ENCODE results near the gene IRAK3. TPM values are rescaled to one million over a fixed set of nuclear protein-coding genes. Genes with fewer than 3 reads are reported as not detected.

IRAK3 gene
- total RNA-seq, 1 experiment from 2014 or later: not detected

GRCh38 chr12:66258011-66258410 lies 69.0 kb downstream of the IRAK3 start:
- no peak overlapping the region for H3K9ac ChIP-seq (ENCODE audit: low read length)
- H3K79me2 ChIP-seq (ENCODE audit: low read length): no peaks in the 10 kb centered on the region
- no peaks in the 10 kb centered on the region for H4K20me1 ChIP-seq (ENCODE audit: insufficient read depth, low read depth, low read length)
- H3K27me3 ChIP-seq (ENCODE audit: low read length): no peaks in the 10 kb centered on the region
- H3K9me2 ChIP-seq (replicated peaks; ENCODE audit: insufficient read depth, low read length): no peaks in the 10 kb centered on the region
- no peaks in the 10 kb centered on the region for H3K4me1 ChIP-seq (ENCODE audit: low read length)
- H3K27ac ChIP-seq (ENCODE audit: low read length): no peak overlapping the region
- H3K4me3 ChIP-seq (ENCODE audit: low read length): no peak overlapping the region
- no peak overlapping the region for H2AFZ ChIP-seq (ENCODE audit: low read length)
- no peaks in the 10 kb centered on the region for H3K36me3 ChIP-seq (ENCODE audit: insufficient read depth, low read length)
- no peaks in the 10 kb centered on the region for H3K9me3 ChIP-seq (ENCODE audit: low read length)
- no peak overlapping the region for H3K4me2 ChIP-seq (ENCODE audit: low read depth, low read length, poor library complexity, severe bottlenecking)
- DNase-seq: peak; percentile 23

- Histone ChIP-seq H3K4me3 (ENCODE audit: low read length) (no peak overlapping the region), H3K9me3 (ENCODE audit: low read length) (no peaks in the 10 kb centered on the region), H3K36me3 (ENCODE audit: insufficient read depth, low read length) (no peaks in the 10 kb centered on the region), H3K4me1 (ENCODE audit: low read length) (peaks cover 8% of the 10 kb centered on the region), H3K27me3 (ENCODE audit: low read length) (no peaks in the 10 kb centered on the region), H3K27ac (ENCODE audit: low read length) (no peak overlapping the region), H3K9ac (ENCODE audit: low read length) (no peak overlapping the region), H3K4me2 (ENCODE audit: low read depth, low read length, poor library complexity, severe bottlenecking) (no peak overlapping the region), H3K79me2 (ENCODE audit: low read length) (no peaks in the 10 kb centered on the region), H4K20me1 (ENCODE audit: insufficient read depth, low read depth, low read length) (no peaks in the 10 kb centered on the region), H3K9me2 (replicated peaks; ENCODE audit: insufficient read depth, low read length) (no peaks in the 10 kb centered on the region), H2AFZ (ENCODE audit: low read length) (no peak overlapping the region)
- DNase-seq: no peak
Observed at GRCh38 chr12:66262737-66263136, 73.7 kb downstream of the IRAK3 start.

DNA sequence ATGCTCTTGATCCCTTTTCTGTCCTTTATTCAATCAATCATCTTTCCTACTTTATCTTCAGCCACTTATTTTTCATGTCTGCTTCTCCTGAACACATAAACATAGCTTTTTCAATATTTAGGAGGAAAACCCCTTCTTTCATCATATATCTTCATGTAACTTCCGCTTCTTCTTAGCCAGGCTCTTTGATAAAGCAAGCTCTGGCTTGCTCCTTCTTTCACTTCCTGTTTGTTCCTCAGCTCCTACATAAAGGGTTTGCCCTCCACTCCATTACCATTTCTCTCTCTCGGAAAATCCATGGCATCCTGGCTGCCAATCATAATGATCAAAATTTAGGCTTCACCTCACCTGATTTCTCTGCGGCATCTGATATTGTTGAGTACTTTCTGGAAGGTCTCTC lies 79.5 kb downstream of the IRAK3 start:
- H3K9me2 ChIP-seq (replicated peaks; ENCODE audit: insufficient read depth, low read length): no peaks in the 10 kb centered on the region
- peak overlapping the region; percentile 7; the same call in 1 of the 2 replicates for H2AFZ ChIP-seq (ENCODE audit: low read length)
- no peaks in the 10 kb centered on the region for H3K27me3 ChIP-seq (ENCODE audit: low read length)
- no peak overlapping the region for H3K4me3 ChIP-seq (ENCODE audit: low read length)
- H3K27ac ChIP-seq (ENCODE audit: low read length): no peak overlapping the region
- H4K20me1 ChIP-seq (ENCODE audit: insufficient read depth, low read depth, low read length): no peaks in the 10 kb centered on the region
- H3K36me3 ChIP-seq (ENCODE audit: insufficient read depth, low read length): no peaks in the 10 kb centered on the region
- H3K4me1 ChIP-seq (ENCODE audit: low read length): peaks cover 17% of the 10 kb centered on the region
- peak; percentile 53 for DNase-seq
- H3K9ac ChIP-seq (ENCODE audit: low read length): no peak overlapping the region
- no peaks in the 10 kb centered on the region for H3K9me3 ChIP-seq (ENCODE audit: low read length)
- H3K79me2 ChIP-seq (ENCODE audit: low read length): no peaks in the 10 kb centered on the region
- H3K4me2 ChIP-seq (ENCODE audit: low read depth, low read length, poor library complexity, severe bottlenecking): no peak overlapping the region

- DNase-seq: no peak
- Histone ChIP-seq H3K9ac (ENCODE audit: low read length) (no peak overlapping the region), H3K9me2 (replicated peaks; ENCODE audit: insufficient read depth, low read length) (no peaks in the 10 kb centered on the region), H3K27me3 (ENCODE audit: low read length) (no peaks in the 10 kb centered on the region), H2AFZ (ENCODE audit: low read length) (0 out of 2 replicates have a peak overlapping the region, but pooled peaks have one; percentile 7), H3K79me2 (ENCODE audit: low read length) (no peaks in the 10 kb centered on the region), H3K4me1 (ENCODE audit: low read length) (peaks cover 17% of the 10 kb centered on the region), H3K4me3 (ENCODE audit: low read length) (no peak overlapping the region), H3K4me2 (ENCODE audit: low read depth, low read length, poor library complexity, severe bottlenecking) (no peak overlapping the region), H3K36me3 (ENCODE audit: insufficient read depth, low read length) (no peaks in the 10 kb centered on the region), H3K9me3 (ENCODE audit: low read length) (no peaks in the 10 kb centered on the region), H4K20me1 (ENCODE audit: insufficient read depth, low read depth, low read length) (no peaks in the 10 kb centered on the region), H3K27ac (ENCODE audit: low read length) (no peak overlapping the region)
Observed at GRCh38 chr12:66269142-66269541, 80.1 kb downstream of the IRAK3 start.

- no peaks in the 10 kb centered on the region for H4K20me1 ChIP-seq (ENCODE audit: insufficient read depth, low read depth, low read length)
- H3K27me3 ChIP-seq (ENCODE audit: low read length): no peaks in the 10 kb centered on the region
- H3K4me1 ChIP-seq (ENCODE audit: low read length): peaks cover 17% of the 10 kb centered on the region
- DNase-seq: peak; percentile 68
- H2AFZ ChIP-seq (ENCODE audit: low read length): no peak overlapping the region
- H3K4me3 ChIP-seq (ENCODE audit: low read length): no peak overlapping the region
- no peak overlapping the region for H3K4me2 ChIP-seq (ENCODE audit: low read depth, low read length, poor library complexity, severe bottlenecking)
- H3K9ac ChIP-seq (ENCODE audit: low read length): no peak overlapping the region
- no peaks in the 10 kb centered on the region for H3K36me3 ChIP-seq (ENCODE audit: insufficient read depth, low read length)
- no peaks in the 10 kb centered on the region for H3K9me2 ChIP-seq (replicated peaks; ENCODE audit: insufficient read depth, low read length)
- H3K9me3 ChIP-seq (ENCODE audit: low read length): no peaks in the 10 kb centered on the region
- no peaks in the 10 kb centered on the region for H3K79me2 ChIP-seq (ENCODE audit: low read length)
- H3K27ac ChIP-seq (ENCODE audit: low read length): no peak overlapping the region
Observed at GRCh38 chr12:66269757-66270383, 80.9 kb downstream of the IRAK3 start.

DNA sequence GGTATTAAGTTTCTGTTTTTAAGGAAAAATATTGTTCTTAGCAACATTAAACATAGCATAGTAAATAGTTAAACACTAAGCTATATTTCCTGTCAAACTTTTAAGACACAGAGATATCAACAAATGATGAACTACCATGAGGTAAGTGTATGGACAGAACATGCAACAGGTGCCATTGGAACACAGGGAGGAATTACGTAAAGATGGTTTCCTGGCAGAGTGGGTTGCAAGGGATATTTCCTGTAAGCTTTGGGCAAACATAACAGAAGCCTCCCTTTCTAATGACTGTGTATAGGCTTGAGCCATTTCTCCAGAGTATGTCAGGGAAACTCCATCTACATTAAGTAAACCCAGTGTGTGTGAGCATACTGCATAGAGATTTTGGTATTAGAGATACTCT lies 81.6 kb downstream of the IRAK3 start:
- no peaks in the 10 kb centered on the region for H4K20me1 ChIP-seq (ENCODE audit: insufficient read depth, low read depth, low read length)
- H3K4me1 ChIP-seq (ENCODE audit: low read length): peaks cover 17% of the 10 kb centered on the region
- H3K79me2 ChIP-seq (ENCODE audit: low read length): no peaks in the 10 kb centered on the region
- no peak for DNase-seq
- no peaks in the 10 kb centered on the region for H3K9me2 ChIP-seq (replicated peaks; ENCODE audit: insufficient read depth, low read length)
- no peaks in the 10 kb centered on the region for H3K36me3 ChIP-seq (ENCODE audit: insufficient read depth, low read length)
- H3K4me2 ChIP-seq (ENCODE audit: low read depth, low read length, poor library complexity, severe bottlenecking): no peak overlapping the region
- no peak overlapping the region for H2AFZ ChIP-seq (ENCODE audit: low read length)
- H3K27ac ChIP-seq (ENCODE audit: low read length): no peak overlapping the region
- H3K27me3 ChIP-seq (ENCODE audit: low read length): no peaks in the 10 kb centered on the region
- no peak overlapping the region for H3K9ac ChIP-seq (ENCODE audit: low read length)
- no peaks in the 10 kb centered on the region for H3K9me3 ChIP-seq (ENCODE audit: low read length)
- no peak overlapping the region for H3K4me3 ChIP-seq (ENCODE audit: low read length)

DNA sequence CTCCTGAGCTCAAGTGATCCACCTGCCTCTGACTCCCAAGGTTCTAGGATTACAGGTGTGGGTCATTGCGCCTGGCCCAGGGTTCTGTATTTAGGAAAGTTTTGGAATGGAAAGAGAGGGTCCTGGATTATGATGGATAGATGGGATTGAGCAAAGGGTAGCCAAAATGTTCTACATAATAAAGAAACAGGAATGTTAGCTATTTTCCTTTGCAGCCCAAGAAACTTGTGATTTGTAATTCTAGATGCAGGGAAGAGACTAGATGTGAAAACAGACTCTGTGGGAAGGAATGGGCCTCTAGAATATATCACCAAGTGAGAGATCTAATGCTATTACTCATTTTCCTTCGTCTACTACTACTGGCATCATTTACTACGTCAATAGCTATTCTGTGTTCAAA lies 83.6 kb downstream of the IRAK3 start:
- H3K27ac ChIP-seq (ENCODE audit: low read length): no peak overlapping the region
- peaks cover 8% of the 10 kb centered on the region for H3K4me1 ChIP-seq (ENCODE audit: low read length)
- H2AFZ ChIP-seq (ENCODE audit: low read length): no peak overlapping the region
- no peaks in the 10 kb centered on the region for H3K9me3 ChIP-seq (ENCODE audit: low read length)
- H3K27me3 ChIP-seq (ENCODE audit: low read length): no peaks in the 10 kb centered on the region
- no peak overlapping the region for H3K4me3 ChIP-seq (ENCODE audit: low read length)
- no peaks in the 10 kb centered on the region for H3K36me3 ChIP-seq (ENCODE audit: insufficient read depth, low read length)
- H3K4me2 ChIP-seq (ENCODE audit: low read depth, low read length, poor library complexity, severe bottlenecking): no peak overlapping the region
- no peaks in the 10 kb centered on the region for H4K20me1 ChIP-seq (ENCODE audit: insufficient read depth, low read depth, low read length)
- H3K79me2 ChIP-seq (ENCODE audit: low read length): no peaks in the 10 kb centered on the region
- no peak for DNase-seq
- no peaks in the 10 kb centered on the region for H3K9me2 ChIP-seq (replicated peaks; ENCODE audit: insufficient read depth, low read length)
- no peak overlapping the region for H3K9ac ChIP-seq (ENCODE audit: low read length)

GRCh38 chr12:66273147-66273546 lies 84.1 kb downstream of the IRAK3 start:
- Histone ChIP-seq H3K4me1 (ENCODE audit: low read length) (peaks cover 8% of the 10 kb centered on the region), H3K27me3 (ENCODE audit: low read length) (no peaks in the 10 kb centered on the region), H3K4me3 (ENCODE audit: low read length) (no peak overlapping the region), H3K9me3 (ENCODE audit: low read length) (no peaks in the 10 kb centered on the region), H3K27ac (ENCODE audit: low read length) (no peak overlapping the region), H3K4me2 (ENCODE audit: low read depth, low read length, poor library complexity, severe bottlenecking) (no peak overlapping the region), H3K9ac (ENCODE audit: low read length) (no peak overlapping the region), H3K36me3 (ENCODE audit: insufficient read depth, low read length) (no peaks in the 10 kb centered on the region), H3K9me2 (replicated peaks; ENCODE audit: insufficient read depth, low read length) (no peaks in the 10 kb centered on the region), H4K20me1 (ENCODE audit: insufficient read depth, low read depth, low read length) (no peaks in the 10 kb centered on the region), H2AFZ (ENCODE audit: low read length) (no peak overlapping the region), H3K79me2 (ENCODE audit: low read length) (no peaks in the 10 kb centered on the region)
- DNase-seq: no peak

Measured in Karpas-422 (cell line).